HG03558 (cell line): ENCODE results near the gene ASCL4.

Experiments
- ATAC-seq: cut with Tn5 transposase; IDR thresholded peaks from one replicate; pipeline ENCODE4 v1.9.1; 2021; ENCODE audit warnings: moderate number of reproducible peaks; ENCODE audit not compliant: unreplicated experiment; ENCODE audit errors: extremely low read depth

ASCL4 gene

GRCh38 chr12:107776171-107776570 lies 1.7 kb downstream of the ASCL4 start:
- ATAC-seq = no peak

- no peak for ATAC-seq
Measured at GRCh38 chr12:107778383-107779025, 4.0 kb downstream of the ASCL4 start.

- ATAC-seq = no peak
Measured at GRCh38 chr12:107779077-107779831, 4.8 kb downstream of the ASCL4 start.

- ATAC-seq = no peak
Measured at GRCh38 chr12:107780298-107780697, 5.8 kb downstream of the ASCL4 start.

GRCh38 chr12:107782067-107782466 lies 7.6 kb downstream of the ASCL4 start:
- no peak for ATAC-seq

GRCh38 chr12:107783406-107784376 lies 9.2 kb downstream of the ASCL4 start:
- ATAC-seq = no peak

- ATAC-seq = no peak
Measured at GRCh38 chr12:107788281-107788680, 13.8 kb downstream of the ASCL4 start.

- ATAC-seq = no peak
Measured at GRCh38 chr12:107788690-107789458, 14.4 kb downstream of the ASCL4 start.

GRCh38 chr12:107791465-107792089 lies 17.1 kb downstream of the ASCL4 start:
- ATAC-seq = no peak

- no peak for ATAC-seq
Measured at GRCh38 chr12:107794451-107794850, 19.9 kb downstream of the ASCL4 start.

GRCh38 chr12:107798580-107798979 lies 24.1 kb downstream of the ASCL4 start:
- ATAC-seq = no peak

GRCh38 chr12:107801150-107801549 lies 26.6 kb downstream of the ASCL4 start:
- ATAC-seq = no peak

- no peak for ATAC-seq
Measured at GRCh38 chr12:107803092-107803491, 28.6 kb downstream of the ASCL4 start.

GRCh38 chr12:107805488-107806180 lies 31.1 kb downstream of the ASCL4 start:
- ATAC-seq = no peak

GRCh38 chr12:107807471-107808150 lies 33.1 kb downstream of the ASCL4 start:
- ATAC-seq = no peak

- ATAC-seq = no peak
Measured at GRCh38 chr12:107817250-107817649, 42.7 kb downstream of the ASCL4 start.

- ATAC-seq = no peak
Measured at GRCh38 chr12:107818984-107819383, 44.5 kb downstream of the ASCL4 start.

- ATAC-seq = no peak
Measured at GRCh38 chr12:107822356-107822755, 47.9 kb downstream of the ASCL4 start.
